NB4 (cell line): ENCODE data around the gene CMTM3.

Experiments
- CTCF ChIP-seq: IDR thresholded peaks from one replicate; pipeline ENCODE4 v1.5.1; 2012; ENCODE audit warnings: low read depth, low read length
- MAX ChIP-seq: IDR thresholded peaks from 2 replicates; pipeline ENCODE4 v1.6.1; 2011; ENCODE audit warnings: low read depth, low read length

GRCh38 chr16:66618588-66619375 lies 14.3 kb downstream of the CMTM3 start:
- no peak for TF ChIP-seq CTCF
- no peak for TF ChIP-seq MAX
